ENCODE measurements around the gene CHRNA4. TPM values are rescaled to one million over a fixed set of nuclear protein-coding genes. Genes with fewer than 3 reads are reported as not detected.

The CHRNA4 gene
- total RNA-seq, 1 donor from 2014 or later: 1.8 TPM

GRCh38 chr20:63314015-63314471 lies 47.1 kb downstream of the CHRNA4 start:
- Mint-ChIP-seq H3K9me3 (no peaks in the 10 kb centered on the region), H3K36me3 (no peaks in the 10 kb centered on the region), H3K4me1 (ENCODE audit: unreplicated experiment) (no peaks in the 10 kb centered on the region), H3K4me3 (no peak overlapping the region), H3K27me3 (no peaks in the 10 kb centered on the region), H3K27ac (no peak overlapping the region)
- TF ChIP-seq CTCF (conservative IDR thresholded peaks at IDR 0.05): no peak
- DNase-seq (ENCODE audit: extremely low spot score, unreplicated experiment): no peak

GRCh38 chr20:63313349-63314014 lies 47.7 kb downstream of the CHRNA4 start:
- H3K36me3 Mint-ChIP-seq: no peaks in the 10 kb centered on the region
- no peak overlapping the region for H3K27ac Mint-ChIP-seq
- no peaks in the 10 kb centered on the region for H3K9me3 Mint-ChIP-seq
- no peak overlapping the region for H3K4me3 Mint-ChIP-seq
- no peaks in the 10 kb centered on the region for H3K27me3 Mint-ChIP-seq
- no peak for TF ChIP-seq CTCF (conservative IDR thresholded peaks at IDR 0.05)
- DNase-seq (ENCODE audit: extremely low spot score, unreplicated experiment): no peak
- no peaks in the 10 kb centered on the region for H3K4me1 Mint-ChIP-seq (ENCODE audit: unreplicated experiment)

- no peaks in the 10 kb centered on the region for H3K4me1 Mint-ChIP-seq (ENCODE audit: unreplicated experiment)
- no peaks in the 10 kb centered on the region for H3K36me3 Mint-ChIP-seq
- H3K4me3 Mint-ChIP-seq: no peak overlapping the region
Measured at GRCh38 chr20:63312690-63313348, 48.3 kb downstream of the CHRNA4 start.

GRCh38 chr20:63312273-63312672 lies 48.9 kb downstream of the CHRNA4 start:
- Mint-ChIP-seq H3K27me3 (no peaks in the 10 kb centered on the region), H3K4me3 (no peak overlapping the region), H3K36me3 (no peaks in the 10 kb centered on the region), H3K27ac (no peak overlapping the region), H3K4me1 (ENCODE audit: unreplicated experiment) (no peaks in the 10 kb centered on the region), H3K9me3 (no peaks in the 10 kb centered on the region)
- TF ChIP-seq CTCF (conservative IDR thresholded peaks at IDR 0.05): no peak
- DNase-seq (ENCODE audit: extremely low spot score, unreplicated experiment): no peak

More at GRCh38 chr20:63312690-63313348, 48.3 kb downstream of the CHRNA4 start:
- Mint-ChIP-seq H3K9me3 (no peaks in the 10 kb centered on the region), H3K27me3 (no peaks in the 10 kb centered on the region), H3K27ac (no peak overlapping the region)
- TF ChIP-seq CTCF (conservative IDR thresholded peaks at IDR 0.05): no peak
- no peak for DNase-seq (ENCODE audit: extremely low spot score, unreplicated experiment)

- H3K27me3 Mint-ChIP-seq: no peaks in the 10 kb centered on the region
- no peak overlapping the region for H3K27ac Mint-ChIP-seq
- TF ChIP-seq CTCF (conservative IDR thresholded peaks at IDR 0.05): no peak
- H3K4me1 Mint-ChIP-seq (ENCODE audit: unreplicated experiment): no peaks in the 10 kb centered on the region
- H3K36me3 Mint-ChIP-seq: no peaks in the 10 kb centered on the region
- H3K4me3 Mint-ChIP-seq: no peak overlapping the region
- no peak for DNase-seq (ENCODE audit: extremely low spot score, unreplicated experiment)
- H3K9me3 Mint-ChIP-seq: no peaks in the 10 kb centered on the region
Measured at GRCh38 chr20:63311833-63312243, 49.3 kb downstream of the CHRNA4 start.

All from type B pancreatic cell (in vitro differentiated cells).